ENCODE results near the gene ABI3BP.

ABI3BP gene

GRCh38 chr3:100830931-100831330 is 162.3 kb downstream of the ABI3BP start:
- no peak for TF ChIP-seq CTCF (IDR thresholded peaks at IDR 0.05; ENCODE audit: borderline replicate concordance, insufficient read depth, low read depth, low read length)
- H3K4me3 ChIP-seq (ENCODE audit: low read depth, low read length), result no peak overlapping the region

- TF ChIP-seq CTCF (IDR thresholded peaks at IDR 0.05; ENCODE audit: borderline replicate concordance, insufficient read depth, low read depth, low read length), result no peak
- no peak overlapping the region for H3K4me3 ChIP-seq (ENCODE audit: low read depth, low read length)
These were observed 167.6 kb downstream of the ABI3BP start for GRCh38 chr3:100825574-100825973.

GRCh38 chr3:100815583-100815982 is 177.6 kb downstream of the ABI3BP start:
- H3K4me3 ChIP-seq (ENCODE audit: low read depth, low read length), result no peak overlapping the region
- no peak for TF ChIP-seq CTCF (IDR thresholded peaks at IDR 0.05; ENCODE audit: borderline replicate concordance, insufficient read depth, low read depth, low read length)

GRCh38 chr3:100813828-100814227 is 179.4 kb downstream of the ABI3BP start:
- no peak for TF ChIP-seq CTCF (IDR thresholded peaks at IDR 0.05; ENCODE audit: borderline replicate concordance, insufficient read depth, low read depth, low read length)
- H3K4me3 ChIP-seq (ENCODE audit: low read depth, low read length), result no peak overlapping the region

- no peak overlapping the region for H3K4me3 ChIP-seq (ENCODE audit: low read depth, low read length)
- no peak for TF ChIP-seq CTCF (IDR thresholded peaks at IDR 0.05; ENCODE audit: borderline replicate concordance, insufficient read depth, low read depth, low read length)
These were observed 181.3 kb downstream of the ABI3BP start for GRCh38 chr3:100811779-100812507.

- TF ChIP-seq CTCF (IDR thresholded peaks at IDR 0.05; ENCODE audit: borderline replicate concordance, insufficient read depth, low read depth, low read length), result no peak
- H3K4me3 ChIP-seq (ENCODE audit: low read depth, low read length), result no peak overlapping the region
These were observed 182.6 kb downstream of the ABI3BP start for GRCh38 chr3:100810671-100811070.

- TF ChIP-seq CTCF (IDR thresholded peaks at IDR 0.05; ENCODE audit: borderline replicate concordance, insufficient read depth, low read depth, low read length), result no peak
- H3K4me3 ChIP-seq (ENCODE audit: low read depth, low read length), result no peak overlapping the region
These were observed 188.6 kb downstream of the ABI3BP start for GRCh38 chr3:100804631-100805030.
